Effector memory CD8-positive, alpha-beta T cell (primary cell): ENCODE results near the gene CDH4.

Source experiments
- ATAC-seq: fragments of 150-1000 bp; cut with Tn5 transposase; replicated peaks from 2 replicates; pipeline ENCODE4 v1.10.0; 2021; ENCODE audit warnings: mild to moderate bottlenecking, moderate library complexity
- DNase-seq, 3 experiments: peaks; one replicate each; pipeline ENCODE4 v3.0.0; 2021
- H3K27ac Mint-ChIP-seq, 2 donors: one replicate each; pipeline ENCODE4 v1.8.0; 2022; ENCODE audit warnings: mild to moderate bottlenecking in 2 of 2, mixed read lengths in 2 of 2, moderate library complexity in 2 of 2
- H3K27me3 Mint-ChIP-seq, 2 donors: one replicate each; pipeline ENCODE4 v1.8.0; 2022; ENCODE audit warnings: mixed read lengths in 2 of 2
- H3K36me3 Mint-ChIP-seq: one replicate; pipeline ENCODE4 v1.8.0; 2022; ENCODE audit warnings: mild to moderate bottlenecking, moderate library complexity, mixed read lengths; ENCODE audit not compliant: insufficient read depth
- H3K4me1 Mint-ChIP-seq, 2 donors: one replicate each; pipeline ENCODE4 v1.8.0; 2022; ENCODE audit warnings: low read depth in 2 of 2, mixed read lengths in 2 of 2
- H3K4me3 Mint-ChIP-seq, 2 donors: one replicate each; pipeline ENCODE4 v1.8.0; 2022; ENCODE audit warnings: mild to moderate bottlenecking in 2 of 2, mixed read lengths in 2 of 2, moderate library complexity in 2 of 2
- H3K9me3 Mint-ChIP-seq, 2 donors: one replicate each; pipeline ENCODE4 v1.8.0; 2022; ENCODE audit warnings: mixed read lengths in 2 of 2

Gene CDH4

GRCh38 chr20:61891916-61892649 lies 640.0 kb downstream of the CDH4 start:
- Mint-ChIP-seq H3K4me1 (peaks cover 0 to 9% of the 10 kb centered on the region in 2 donors), H3K4me3 (no peak overlapping the region), H3K36me3 (no peaks in the 10 kb centered on the region), H3K27ac (no peak overlapping the region), H3K27me3 (peaks cover 32 to 43% of the 10 kb centered on the region in 2 donors), H3K9me3 (peaks cover 9 to 15% of the 10 kb centered on the region in 2 donors)
- ATAC-seq, result no peak
- DNase-seq, result no peak

- H3K9me3 Mint-ChIP-seq, result peaks cover 3 to 5% of the 10 kb centered on the region in 2 donors
- peaks cover 0 to 6% of the 10 kb centered on the region in 2 donors for H3K4me1 Mint-ChIP-seq
- H3K27ac Mint-ChIP-seq, result no peak overlapping the region
- H3K27me3 Mint-ChIP-seq, result peaks cover 28 to 44% of the 10 kb centered on the region in 2 donors
- DNase-seq, result no peak
- no peaks in the 10 kb centered on the region for H3K36me3 Mint-ChIP-seq
- no peak for ATAC-seq
- H3K4me3 Mint-ChIP-seq, result no peak overlapping the region
These were observed 643.0 kb downstream of the CDH4 start for GRCh38 chr20:61895016-61895415.

DNA sequence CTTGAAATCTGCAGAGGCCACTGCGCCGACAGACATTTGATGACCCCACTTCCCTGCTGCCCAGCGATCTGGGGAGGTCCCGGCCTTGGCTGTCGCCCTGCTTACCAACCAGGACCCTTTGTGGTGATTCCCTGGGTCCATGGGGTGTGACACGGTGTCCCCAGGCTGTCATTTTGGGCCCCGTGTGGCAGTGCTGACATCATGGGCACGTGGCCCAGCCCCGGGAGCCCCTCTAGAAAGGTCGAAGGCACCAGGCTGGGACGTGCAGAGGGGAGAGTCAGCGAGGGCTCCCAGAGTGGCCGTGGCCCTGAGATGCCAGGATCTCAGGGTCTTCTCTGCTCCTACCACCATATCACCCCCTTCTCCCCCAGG lies 643.6 kb downstream of the CDH4 start:
- ATAC-seq (no peak), DNase-seq (no peak)
- no peak overlapping the region for H3K4me3 Mint-ChIP-seq
- no peak overlapping the region for H3K27ac Mint-ChIP-seq
- no peaks in the 10 kb centered on the region for H3K9me3 Mint-ChIP-seq
- H3K4me1 Mint-ChIP-seq, result peaks cover 0 to 6% of the 10 kb centered on the region in 2 donors
- H3K36me3 Mint-ChIP-seq, result no peaks in the 10 kb centered on the region
- H3K27me3 Mint-ChIP-seq, result peaks cover 22 to 37% of the 10 kb centered on the region in 2 donors

DNA sequence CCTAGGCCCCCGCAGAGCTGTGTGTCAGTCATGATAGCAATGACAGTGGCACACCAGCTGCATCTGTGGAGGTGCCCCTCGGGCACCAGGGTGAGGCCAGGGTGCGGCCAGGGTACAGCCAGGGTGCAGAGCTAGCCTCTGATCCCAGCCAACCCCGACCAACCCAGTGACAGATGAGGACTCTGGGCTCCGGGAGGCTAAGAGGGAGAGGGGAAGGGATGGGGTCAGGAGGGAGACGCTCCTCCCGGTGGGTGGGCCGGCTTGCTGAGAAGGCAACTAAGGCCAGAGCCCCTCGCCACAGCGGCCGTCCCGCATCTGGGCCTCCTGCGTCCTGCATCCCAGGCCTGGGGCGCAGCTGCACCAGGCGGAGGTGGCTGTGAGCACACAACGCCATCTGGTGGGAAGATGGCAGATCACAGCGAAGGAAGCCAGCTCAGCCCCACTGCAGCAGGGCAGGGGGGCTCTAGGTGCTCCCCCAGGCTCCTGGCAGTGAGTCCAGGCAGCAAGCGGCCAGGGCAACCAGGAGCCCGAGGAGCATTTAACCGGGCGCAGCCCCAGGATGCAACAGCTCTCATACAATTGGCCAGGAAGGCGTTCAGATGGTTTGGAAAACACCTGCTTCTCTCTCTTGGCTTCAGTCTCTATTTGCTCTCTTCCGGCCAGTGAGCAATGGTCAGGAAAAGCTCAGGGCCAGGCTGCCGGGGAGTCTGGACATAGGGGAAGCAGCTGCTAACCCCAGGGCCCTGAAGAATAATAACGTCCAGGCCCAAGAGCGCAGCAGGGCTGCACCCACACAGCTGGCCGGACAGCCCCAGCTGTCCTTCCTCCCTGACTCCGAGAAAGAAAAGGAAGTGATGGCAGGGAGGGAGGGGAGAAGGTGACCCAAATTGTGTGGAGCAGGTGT lies 644.2 kb downstream of the CDH4 start:
- Mint-ChIP-seq H3K9me3 (no peaks in the 10 kb centered on the region), H3K4me1 (peaks cover 0 to 5% of the 10 kb centered on the region in 2 donors), H3K4me3 (no peak overlapping the region), H3K27me3 (peaks cover 19 to 33% of the 10 kb centered on the region in 2 donors), H3K36me3 (no peaks in the 10 kb centered on the region), H3K27ac (no peak overlapping the region)
- peak; percentile 39 for ATAC-seq
- peak in 2 of 3 experiments; percentile 2 to 8 for DNase-seq

GRCh38 chr20:61897401-61898295 lies 645.6 kb downstream of the CDH4 start:
- Mint-ChIP-seq H3K36me3 (no peaks in the 10 kb centered on the region), H3K4me3 (no peak overlapping the region), H3K27me3 (peaks cover 15 to 35% of the 10 kb centered on the region in 2 donors), H3K27ac (no peak overlapping the region), H3K4me1 (peaks cover 5 to 10% of the 10 kb centered on the region in 2 donors), H3K9me3 (no peaks in the 10 kb centered on the region)
- ATAC-seq (no peak), DNase-seq (no peak)

DNA sequence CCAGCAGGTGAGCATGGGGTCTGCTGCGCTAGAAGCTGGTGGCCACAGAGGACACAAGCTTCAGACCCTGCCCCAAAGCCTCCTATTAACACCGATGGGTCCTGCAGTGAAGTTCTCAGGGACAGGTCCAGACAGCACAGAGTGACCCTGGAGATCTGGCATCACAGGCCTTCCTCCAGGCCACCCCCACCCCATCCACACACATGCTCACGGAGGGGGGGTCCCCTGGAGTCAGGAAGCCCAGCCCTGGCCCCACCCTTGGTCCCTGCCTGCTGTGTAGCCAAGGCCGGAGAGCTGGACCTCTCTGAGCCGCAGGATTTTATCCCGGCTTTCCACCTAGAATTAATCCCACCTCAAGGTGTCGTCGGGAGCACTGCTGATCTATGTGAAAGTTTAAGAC lies 646.3 kb downstream of the CDH4 start:
- Mint-ChIP-seq H3K27me3 (peaks cover 15 to 36% of the 10 kb centered on the region in 2 donors), H3K9me3 (no peaks in the 10 kb centered on the region), H3K27ac (no peak overlapping the region), H3K4me1 (peaks cover 5 to 10% of the 10 kb centered on the region in 2 donors), H3K36me3 (no peaks in the 10 kb centered on the region), H3K4me3 (no peak overlapping the region)
- no peak for DNase-seq
- no peak for ATAC-seq

- no peak overlapping the region for H3K27ac Mint-ChIP-seq
These were observed 648.2 kb downstream of the CDH4 start for GRCh38 chr20:61900011-61900944.

GRCh38 chr20:61900945-61901293 lies 648.9 kb downstream of the CDH4 start:
- no peak for DNase-seq
- H3K4me3 Mint-ChIP-seq, result no peak overlapping the region
- H3K4me1 Mint-ChIP-seq, result peaks cover 5 to 9% of the 10 kb centered on the region in 2 donors
- no peak for ATAC-seq
- H3K36me3 Mint-ChIP-seq, result no peaks in the 10 kb centered on the region
- peaks cover 15 to 52% of the 10 kb centered on the region in 2 donors for H3K27me3 Mint-ChIP-seq
- H3K9me3 Mint-ChIP-seq, result no peaks in the 10 kb centered on the region
- H3K27ac Mint-ChIP-seq, result no peak overlapping the region

More at GRCh38 chr20:61900011-61900944, 648.2 kb downstream of the CDH4 start:
- Mint-ChIP-seq H3K36me3 (no peaks in the 10 kb centered on the region), H3K4me3 (no peak overlapping the region), H3K9me3 (no peaks in the 10 kb centered on the region), H3K27me3 (peaks cover 15 to 48% of the 10 kb centered on the region in 2 donors), H3K4me1 (peaks cover 5 to 10% of the 10 kb centered on the region in 2 donors)
- ATAC-seq (no peak), DNase-seq (no peak)

DNA sequence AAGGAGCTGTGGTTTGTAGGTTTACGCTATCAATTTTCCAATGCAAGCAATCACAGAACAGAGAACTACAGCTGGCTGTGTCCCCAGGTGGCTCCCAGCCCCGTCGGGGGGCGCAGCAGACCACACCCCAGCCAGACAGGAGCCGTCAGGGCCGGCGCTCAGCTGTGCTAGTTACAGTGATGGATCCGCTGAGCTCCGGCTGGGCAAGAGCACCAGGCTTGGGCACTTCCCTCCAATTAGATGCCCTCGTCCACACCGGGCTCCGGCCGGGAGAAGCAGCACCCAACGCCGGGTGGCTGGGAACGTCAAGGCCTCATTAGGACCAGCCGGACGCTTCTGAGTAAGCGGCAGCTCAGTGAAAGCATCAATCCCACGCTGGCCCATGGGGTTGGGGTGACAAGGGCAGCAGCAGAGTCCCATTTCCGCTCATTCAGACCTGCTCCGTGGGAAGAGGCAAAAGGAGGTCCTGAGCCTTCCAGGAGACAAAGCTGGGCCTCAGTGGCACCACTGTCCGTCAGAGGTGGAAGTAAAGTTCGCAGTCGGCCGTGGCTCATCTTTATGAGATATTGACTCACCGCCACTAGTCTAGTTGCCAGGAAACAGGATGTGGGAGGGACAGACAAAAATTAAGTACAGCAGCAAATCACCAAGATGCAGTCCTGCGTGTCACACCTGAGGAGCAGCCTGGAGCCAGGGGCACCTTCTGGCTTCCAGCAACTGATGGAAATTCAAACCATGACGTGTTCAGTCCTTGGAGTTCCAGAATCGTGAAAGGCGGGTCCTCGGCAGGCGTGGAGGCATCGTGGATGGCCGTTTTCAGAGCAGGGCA lies 649.5 kb downstream of the CDH4 start:
- no peaks in the 10 kb centered on the region for H3K9me3 Mint-ChIP-seq
- DNase-seq, result no peak
- peaks cover 8 to 50% of the 10 kb centered on the region in 2 donors for H3K27me3 Mint-ChIP-seq
- H3K4me1 Mint-ChIP-seq, result peaks cover 5% of the 10 kb centered on the region in 2 donors
- no peak overlapping the region for H3K27ac Mint-ChIP-seq
- no peaks in the 10 kb centered on the region for H3K36me3 Mint-ChIP-seq
- ATAC-seq, result no peak
- H3K4me3 Mint-ChIP-seq, result no peak overlapping the region

- DNase-seq (no peak), ATAC-seq (no peak)
- no peaks in the 10 kb centered on the region for H3K36me3 Mint-ChIP-seq
- no peak overlapping the region for H3K27ac Mint-ChIP-seq
- H3K4me3 Mint-ChIP-seq, result no peak overlapping the region
- H3K4me1 Mint-ChIP-seq, result peaks cover 5% of the 10 kb centered on the region in 2 donors
- H3K9me3 Mint-ChIP-seq, result no peaks in the 10 kb centered on the region
- peaks cover 6 to 50% of the 10 kb centered on the region in 2 donors for H3K27me3 Mint-ChIP-seq
These were observed 650.3 kb downstream of the CDH4 start for GRCh38 chr20:61902221-61902869.

DNA sequence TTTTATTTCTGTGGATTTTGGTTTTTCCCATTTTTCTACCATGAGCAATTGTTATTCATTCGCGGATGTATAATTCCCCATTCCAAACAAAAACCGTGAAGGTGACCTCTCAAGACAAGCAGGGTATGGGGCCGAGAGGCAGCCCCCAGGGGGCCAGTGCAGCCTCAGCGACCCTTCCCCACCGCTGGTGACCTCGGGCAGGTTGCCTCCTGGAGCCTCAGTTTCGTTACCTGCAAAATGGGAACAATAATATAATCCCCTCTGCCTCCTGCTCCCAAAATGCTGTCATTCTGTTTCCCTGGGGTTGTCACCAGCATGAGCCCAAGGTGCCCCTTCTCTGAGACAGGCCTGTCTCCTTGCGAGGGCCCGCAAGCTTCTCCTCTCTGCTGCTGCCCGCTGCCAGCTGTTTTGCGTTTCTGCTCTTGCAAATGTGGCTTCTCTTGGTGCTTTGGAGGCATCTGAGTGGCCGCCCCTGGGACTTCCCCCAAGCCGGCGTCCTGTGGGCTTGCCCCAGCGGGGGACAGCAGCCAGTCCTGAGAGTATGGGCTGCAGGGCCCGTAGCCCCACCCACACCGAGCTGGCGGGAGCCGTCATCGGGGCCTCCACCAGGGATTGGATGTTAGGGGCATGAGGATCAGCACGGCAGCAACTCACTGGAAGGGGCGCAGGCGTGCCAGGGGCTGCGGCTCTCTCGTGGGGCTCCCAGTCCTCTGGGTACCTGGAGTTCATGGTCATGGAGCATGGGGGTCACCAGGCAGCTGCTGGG lies 651.7 kb downstream of the CDH4 start:
- H3K27ac Mint-ChIP-seq, result no peak overlapping the region
- H3K4me1 Mint-ChIP-seq, result peaks cover 5% of the 10 kb centered on the region in 2 donors
- no peak for ATAC-seq
- H3K27me3 Mint-ChIP-seq, result peaks cover 0 to 46% of the 10 kb centered on the region in 2 donors
- DNase-seq, result no peak
- H3K4me3 Mint-ChIP-seq, result no peak overlapping the region
- H3K36me3 Mint-ChIP-seq, result no peaks in the 10 kb centered on the region
- H3K9me3 Mint-ChIP-seq, result no peaks in the 10 kb centered on the region
